ENCODE measurements around the gene SUMF1.

DNA sequence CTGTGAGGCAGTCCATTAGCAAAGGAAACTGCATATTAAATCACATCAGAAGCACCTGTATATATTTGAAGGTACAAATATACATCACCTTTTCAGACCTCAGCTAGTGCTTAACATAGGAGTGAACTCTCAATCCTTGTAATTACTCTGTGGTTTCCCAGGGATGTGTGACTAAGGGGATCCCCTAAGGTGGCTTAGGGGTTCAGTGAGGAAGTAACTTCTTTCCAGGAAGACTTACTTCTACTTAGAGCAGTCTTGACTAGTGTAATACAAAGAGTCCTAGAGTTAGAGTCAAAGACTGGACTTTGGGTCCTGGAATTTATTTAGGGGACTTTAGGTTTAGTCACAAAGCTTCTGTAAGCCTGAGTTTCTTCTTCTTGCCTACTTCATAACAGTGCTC lies 8.7 kb upstream of the SUMF1 start:
- TF ChIP-seq POLR2A (IDR thresholded peaks at IDR 0.05) (no peak), CTCF (IDR thresholded peaks at IDR 0.05) (no peak), EP300 (IDR thresholded peaks at IDR 0.05) (no peak), POLR2AphosphoS5 (IDR thresholded peaks at IDR 0.05) (no peak)

Measured in stomach (tissue), 4 donors.